Lung (tissue), 16 donors: ENCODE results near the gene RNU6-1. TPM values are rescaled to one million over a fixed set of nuclear protein-coding genes. Genes with fewer than 3 reads are reported as not detected.

ENCODE experiments used
- ATAC-seq: fragments of 200-7000 bp; cut with Tn5 transposase; one replicate; pipeline ENCODE4 v1.9.1; 2020; ENCODE audit warnings: moderate number of reproducible peaks; ENCODE audit not compliant: insufficient read depth, low FRiP score
- DNase-seq, 3 donors: peaks; one replicate each; pipeline ENCODE4 v3.0.0-alpha.2; 2013 to 2017
- H3K27ac ChIP-seq, 2 donors: one replicate each; pipeline ENCODE4 v1.5.1; 2013; ENCODE audit warnings: mild to moderate bottlenecking in 2 of 2, moderate library complexity in 2 of 2, control low read depth in 1 of 2, inconsistent platforms in 1 of 2, low read depth in 1 of 2, low read length in 1 of 2
- H3K27me3 ChIP-seq, 3 donors: one replicate each; pipeline ENCODE4 v1.5.1; 2013; ENCODE audit warnings: low read length in 2 of 3; ENCODE audit not compliant: control insufficient read depth in 3 of 3, insufficient read depth in 3 of 3
- H3K36me3 ChIP-seq, 4 donors: one replicate each; pipeline ENCODE4 v1.5.1; 2013; ENCODE audit warnings: low read length in 4 of 4, mild to moderate bottlenecking in 1 of 4, moderate library complexity in 1 of 4; ENCODE audit not compliant: control insufficient read depth in 4 of 4, insufficient read depth in 4 of 4
- H3K4me1 ChIP-seq, 5 donors: one replicate each; pipeline ENCODE4 v1.5.1; 2013; ENCODE audit warnings: low read length in 5 of 5, mild to moderate bottlenecking in 2 of 5, moderate library complexity in 1 of 5; ENCODE audit not compliant: control insufficient read depth in 5 of 5, insufficient read depth in 5 of 5
- H3K4me3 ChIP-seq: one replicate; pipeline ENCODE4 v1.5.1; 2013; ENCODE audit warnings: mild to moderate bottlenecking, control low read depth, moderate library complexity
- H3K9ac ChIP-seq, 2 donors: one replicate each; pipeline ENCODE4 v1.5.1; 2013; ENCODE audit warnings: low read length in 2 of 2, control low read depth in 1 of 2; ENCODE audit not compliant: insufficient read depth in 1 of 2
- H3K9me3 ChIP-seq, 4 donors: one replicate each; pipeline ENCODE4 v1.5.1; 2013; ENCODE audit warnings: low read length in 3 of 4, mild to moderate bottlenecking in 1 of 4, moderate library complexity in 1 of 4; ENCODE audit not compliant: control insufficient read depth in 4 of 4, insufficient read depth in 3 of 4
- CTCF ChIP-seq: IDR thresholded peaks from 2 replicates; pipeline ENCODE4 v1.5.1; 2012; ENCODE audit warnings: mild to moderate bottlenecking; ENCODE audit errors: control extremely low read depth, extremely low read depth
- WGBS, 2 donors: extraction: QIAGEN DNeasy Blood & Tissue Kit; methylation state at CpG; one replicate each; pipeline ENCODE4 v1.1.7; 2013; 5-methylcytosine and 5-hydroxymethylcytosine counted together
- long read RNA-seq, 5 donors: transcript quantifications; one replicate each; lab custom pipeline, GENCODE V29; 2026
- polyA plus RNA-seq, 2 donors: library from polyadenylated mRNA; stranded (reverse); fragments of 200-250 nt; gene quantifications; one replicate each; pipeline ENCODE4 v1.2.1, GENCODE V29; 2013
- total RNA-seq, 2 donors: library from RNA; depleted of rRNA in 1 of 2; stranded (reverse); fragments of >200 nt in 1 of 2; gene quantifications; one replicate each; pipeline ENCODE4 v1.2.1, GENCODE V29; 2014 to 2021
- donor health status: control.
- donor health status: control.
- donor health status: Bipolar disorder and iron deficiency.
- donor health status: healthy.
- donor health status: DM: yes; HTN: yes; CAD: no.

RNU6-1 gene
- total RNA-seq: not detected
- not detected for polyA plus RNA-seq
- long read RNA-seq, donor 1: 0 reads
- long read RNA-seq, donor 2: 0 reads
- long read RNA-seq, donor 3: 0 reads
- long read RNA-seq, donor 4: 0 reads
- long read RNA-seq, donor 5: 0 reads

GRCh38 chr15:67839929-67840748, at the start of gene RNU6-1:
TSS of gene RNU6-1 (minus strand) at chr15:67840045.
- Histone ChIP-seq H3K9me3 (no peaks in the 10 kb centered on the region), H3K36me3 (no peaks in the 10 kb centered on the region), H3K27ac (peak within 1 kb of the TSS; percentile 98 to 99), H3K27me3 (peaks cover 0 to 25% (median 21%) of the 10 kb centered on the region in 3 donors), H3K9ac (peak within 1 kb of the TSS; percentile 80 to 97), H3K4me1 (peaks cover 0 to 39% (median 5%) of the 10 kb centered on the region in 5 donors), H3K4me3 (peak within 1 kb of the TSS; percentile 81)
- peak; percentile 90 for ATAC-seq
- peak; percentile 96 to 98 (median 97) for DNase-seq
- no peak for TF ChIP-seq CTCF
- WGBS, 2 donors: 0 to 1% methylated on average over 62 of the region's 62 CpGs

- H3K9me3 ChIP-seq: no peaks in the 10 kb centered on the region
- no peaks in the 10 kb centered on the region for H3K36me3 ChIP-seq
- H3K4me1 ChIP-seq: peaks cover 0 to 13% (median 0%) of the 10 kb centered on the region in 5 donors
- 67 to 73% methylated on average over 2 of the region's 2 CpGs for WGBS, 2 donors
- H3K27ac ChIP-seq: no peak overlapping the region
- DNase-seq (no peak), ATAC-seq (no peak)
- H3K27me3 ChIP-seq: no peaks in the 10 kb centered on the region
- no peak for TF ChIP-seq CTCF
- no peak overlapping the region for H3K9ac ChIP-seq
- H3K4me3 ChIP-seq: no peak overlapping the region
These were observed 47.9 kb upstream of the RNU6-1 start for GRCh38 chr15:67887776-67888175.

GRCh38 chr15:67885861-67886260, 46.0 kb upstream of the RNU6-1 start:
- no peak for TF ChIP-seq CTCF
- no peak for ATAC-seq
- Histone ChIP-seq H3K9me3 (no peaks in the 10 kb centered on the region), H3K27ac (no peak overlapping the region), H3K4me1 (peaks cover 0 to 16% (median 0%) of the 10 kb centered on the region in 5 donors), H3K9ac (no peak overlapping the region), H3K27me3 (no peaks in the 10 kb centered on the region), H3K36me3 (no peaks in the 10 kb centered on the region), H3K4me3 (no peak overlapping the region)
- no peak for DNase-seq
